ENCODE results near the gene SIVA1. TPM values are rescaled to one million over a fixed set of nuclear protein-coding genes. Genes with fewer than 3 reads are reported as not detected.

SIVA1 gene
- total RNA-seq, 1 donor from 2014 or later: 51.7 TPM

- H3K9me3 ChIP-seq (ENCODE audit: control insufficient read depth in 3 of 3, low read length in 3 of 3): no peaks in the 10 kb centered on the region
- H3K4me1 ChIP-seq (ENCODE audit: control insufficient read depth in 3 of 3, insufficient read depth in 3 of 3, low read length in 3 of 3): peaks cover 13 to 39% (median 29%) of the 10 kb centered on the region in 3 donors
These were observed 53.9 kb downstream of the SIVA1 start for GRCh38 chr14:104806625-104807465.

GRCh38 chr14:104808456-104808855 is 55.5 kb downstream of the SIVA1 start:
- no peaks in the 10 kb centered on the region for H3K27me3 ChIP-seq (ENCODE audit: control insufficient read depth in 3 of 3, insufficient read depth in 3 of 3, low read length in 3 of 3)
- H3K27ac ChIP-seq (ENCODE audit: low read depth, low read length): no peak overlapping the region
- no peak overlapping the region for H3K4me3 ChIP-seq (ENCODE audit: low read length in 3 of 3)
- H3K9me3 ChIP-seq (ENCODE audit: control insufficient read depth in 3 of 3, low read length in 3 of 3): no peaks in the 10 kb centered on the region
- H3K4me1 ChIP-seq (ENCODE audit: control insufficient read depth in 3 of 3, insufficient read depth in 3 of 3, low read length in 3 of 3): peaks cover 9 to 27% (median 17%) of the 10 kb centered on the region in 3 donors
- H3K9ac ChIP-seq (ENCODE audit: low read depth in 1 of 3, low read length in 3 of 3): no peak overlapping the region
- no peaks in the 10 kb centered on the region for H3K36me3 ChIP-seq (ENCODE audit: control insufficient read depth in 3 of 3, insufficient read depth in 3 of 3, low read length in 3 of 3)

More at GRCh38 chr14:104806625-104807465, 53.9 kb downstream of the SIVA1 start:
- H3K27me3 ChIP-seq (ENCODE audit: control insufficient read depth in 3 of 3, insufficient read depth in 3 of 3, low read length in 3 of 3): no peaks in the 10 kb centered on the region
- no peak overlapping the region for H3K27ac ChIP-seq (ENCODE audit: low read depth, low read length)
- no peak overlapping the region for H3K9ac ChIP-seq (ENCODE audit: low read depth in 1 of 3, low read length in 3 of 3)
- no peaks in the 10 kb centered on the region for H3K36me3 ChIP-seq (ENCODE audit: control insufficient read depth in 3 of 3, insufficient read depth in 3 of 3, low read length in 3 of 3)
- no peak overlapping the region for H3K4me3 ChIP-seq (ENCODE audit: low read length in 3 of 3)

Other genes with a start within 250 kb of the SIVA1 start
- gene C14orf180, start 173.4 kb upstream of the SIVA1 start, total RNA-seq: 3.7 TPM
- 1.0 TPM for gene TMEM179, start 148.4 kb upstream of the SIVA1 start, total RNA-seq
- gene INF2, start 63.5 kb upstream of the SIVA1 start, total RNA-seq: 14.6 TPM
- gene ADSS1, start 28.9 kb upstream of the SIVA1 start, total RNA-seq: 89.8 TPM
- gene AKT1, start 42.6 kb downstream of the SIVA1 start, total RNA-seq: 151 TPM
- 3.7 TPM for gene ZBTB42, start 48.0 kb downstream of the SIVA1 start, total RNA-seq
- 1.6 TPM for gene CEP170B, start 112.1 kb downstream of the SIVA1 start, total RNA-seq
- gene PLD4, start 171.7 kb downstream of the SIVA1 start, total RNA-seq: 7.8 TPM
- gene AHNAK2, start 225.2 kb downstream of the SIVA1 start, total RNA-seq: 11.5 TPM
- gene CLBA1, start 232.6 kb downstream of the SIVA1 start, total RNA-seq: 2.1 TPM